Neuronal stem cell (in vitro differentiated cells): ENCODE results near the gene JAML.

Experiments used
- DNase-seq: peaks from one replicate; pipeline ENCODE4 v3.0.0-alpha.2; 2013; ENCODE audit warnings: low spot score
- H2AFZ ChIP-seq: one replicate; pipeline ENCODE4 v1.6.1; 2013; ENCODE audit warnings: mild to moderate bottlenecking, low read length, inconsistent platforms
- H2AK5ac ChIP-seq: 2 replicates; pipeline ENCODE4 v1.6.1; 2013; ENCODE audit warnings: low read depth, mild to moderate bottlenecking, inconsistent platforms, low read length, moderate library complexity, mixed read lengths
- H2BK120ac ChIP-seq: 2 replicates; pipeline ENCODE4 v1.6.1; 2013; ENCODE audit warnings: low read depth, mild to moderate bottlenecking, inconsistent platforms, low read length, moderate library complexity, mixed read lengths
- H2BK12ac ChIP-seq: one replicate; pipeline ENCODE4 v1.6.1; 2013; ENCODE audit warnings: low read length, inconsistent platforms
- H2BK15ac ChIP-seq: 2 replicates; pipeline ENCODE4 v1.6.1; 2013; ENCODE audit warnings: mild to moderate bottlenecking, low read length, inconsistent platforms, mixed read lengths
- H2BK5ac ChIP-seq: one replicate; pipeline ENCODE4 v1.6.1; 2013; ENCODE audit warnings: inconsistent platforms, mild to moderate bottlenecking, low read length, moderate library complexity
- H3K14ac ChIP-seq: one replicate; pipeline ENCODE4 v1.6.1; 2013; ENCODE audit warnings: low read length, inconsistent platforms
- H3K18ac ChIP-seq: 2 replicates; pipeline ENCODE4 v1.6.1; 2013; ENCODE audit warnings: low read length, inconsistent platforms
- H3K23ac ChIP-seq: 2 replicates; pipeline ENCODE4 v1.6.1; 2013; ENCODE audit warnings: low read depth, mild to moderate bottlenecking, mixed read lengths, low read length, inconsistent platforms; ENCODE audit not compliant: poor library complexity
- H3K27ac ChIP-seq: replicated peaks from 3 replicates; pipeline ENCODE4 v1.5.1; 2013; ENCODE audit warnings: low read length, inconsistent platforms
- H3K27me3 ChIP-seq, 3 experiments: 2 replicates each; pipeline ENCODE4 v1.6.1; 2013; ENCODE audit warnings: low read length in 3 of 3, mild to moderate bottlenecking in 2 of 3, inconsistent platforms in 1 of 3, low read depth in 1 of 3, mixed read lengths in 1 of 3, moderate library complexity in 1 of 3; ENCODE audit not compliant: control insufficient read depth in 3 of 3, insufficient read depth in 3 of 3
- H3K36me3 ChIP-seq, 2 donors: replicated peaks in 1 of 2; 2 replicates each; pipeline ENCODE4 v1.6.1; 2013; ENCODE audit warnings: low read length in 2 of 2; ENCODE audit not compliant: control insufficient read depth in 2 of 2, insufficient read depth in 2 of 2
- H3K4ac ChIP-seq: 2 replicates; pipeline ENCODE4 v1.6.1; 2013; ENCODE audit warnings: inconsistent platforms, mild to moderate bottlenecking, low read length, moderate library complexity
- H3K4me1 ChIP-seq, 2 donors: 1 replicate in 1 of 2; 2 replicates in 1 of 2; pipeline ENCODE4 v1.6.1; 2013; ENCODE audit warnings: low read length in 2 of 2, low read depth in 1 of 2; ENCODE audit not compliant: control insufficient read depth in 2 of 2, insufficient read depth in 1 of 2
- H3K4me2 ChIP-seq: one replicate; pipeline ENCODE4 v1.6.1; 2013; ENCODE audit warnings: mild to moderate bottlenecking, low read length, inconsistent platforms; ENCODE audit not compliant: insufficient read depth, poor library complexity, severe bottlenecking
- H3K4me3 ChIP-seq, 2 donors: 2 replicates each; pipeline ENCODE4 v1.5.1; 2013; ENCODE audit warnings: low read length in 2 of 2, mild to moderate bottlenecking in 2 of 2, inconsistent platforms in 1 of 2, moderate library complexity in 1 of 2
- H3K79me1 ChIP-seq: one replicate; pipeline ENCODE4 v1.6.1; 2013; ENCODE audit warnings: low read depth, mild to moderate bottlenecking, inconsistent platforms, low read length, moderate library complexity
- H3K9ac ChIP-seq: one replicate; pipeline ENCODE4 v1.6.1; 2013; ENCODE audit warnings: mild to moderate bottlenecking, low read depth, low read length, inconsistent platforms; ENCODE audit not compliant: poor library complexity
- H3K9me3 ChIP-seq, 2 donors: replicated peaks in 1 of 2; 2 replicates each; pipeline versions ENCODE3 to v1.6.1; 2013; ENCODE audit warnings: low read length in 2 of 2, mild to moderate bottlenecking in 2 of 2, inconsistent platforms in 1 of 2, low read depth in 1 of 2, mixed read lengths in 1 of 2, moderate library complexity in 1 of 2; ENCODE audit not compliant: control insufficient read depth in 2 of 2, insufficient read depth in 1 of 2
- H4K8ac ChIP-seq: one replicate; pipeline ENCODE4 v1.6.1; 2013; ENCODE audit warnings: low read depth, mild to moderate bottlenecking, inconsistent platforms, low read length, moderate library complexity
- H4K91ac ChIP-seq: one replicate; pipeline ENCODE4 v1.6.1; 2013; ENCODE audit warnings: low read length, low read depth, mild to moderate bottlenecking, inconsistent platforms; ENCODE audit not compliant: poor library complexity
- WGBS, 2 donors: extraction: QIAGEN DNeasy Blood & Tissue Kit; methylation state at CpG; one replicate each; pipeline ENCODE4 v1.1.7; 2013; ENCODE audit warnings: missing lambda C conversion rate in 2 of 2, mixed read lengths in 1 of 2; ENCODE audit not compliant: insufficient read length in 2 of 2, insufficient replicate concordance in 1 of 2; ENCODE audit errors: extremely low coverage in 2 of 2; 5-methylcytosine and 5-hydroxymethylcytosine counted together

The JAML gene

DNA sequence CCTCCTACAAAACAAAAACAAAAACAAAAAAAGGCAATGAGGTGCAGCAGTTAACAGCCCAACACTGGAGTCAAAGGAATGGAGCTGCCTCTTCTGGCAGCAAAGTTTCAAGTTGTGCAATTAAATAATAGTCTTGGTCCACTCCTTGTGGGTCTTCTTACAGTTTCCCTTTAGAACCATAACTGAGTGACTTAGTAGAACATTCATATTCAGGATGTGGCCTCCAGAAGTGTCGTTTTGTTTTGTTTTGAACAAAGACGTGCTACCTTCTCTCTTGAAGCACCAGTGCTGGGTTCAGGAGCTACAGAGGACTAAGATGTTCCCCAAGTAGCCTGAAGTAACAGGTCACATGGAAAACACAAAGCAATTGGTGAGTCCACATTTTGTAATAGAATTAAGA, 2.0 kb upstream of the JAML start:
- Histone ChIP-seq H3K9ac (no peak overlapping the region), H3K4ac (no peak overlapping the region), H3K4me3 (no peak overlapping the region), H3K14ac (no peak overlapping the region), H3K27ac (no peak overlapping the region), H2AFZ (no peak overlapping the region), H3K79me1 (no peaks in the 10 kb centered on the region), H3K23ac (no peak overlapping the region), H3K4me1 (no peaks in the 10 kb centered on the region), H2BK12ac (no peak overlapping the region), H4K8ac (no peak overlapping the region), H3K18ac (no peak overlapping the region), H2AK5ac (no peak overlapping the region), H3K36me3 (no peaks in the 10 kb centered on the region), H2BK15ac (no peak overlapping the region), H2BK5ac (no peak overlapping the region), H4K91ac (no peak overlapping the region), H2BK120ac (no peak overlapping the region), H3K9me3 (no peaks in the 10 kb centered on the region), H3K4me2 (no peak overlapping the region), H3K27me3 (peaks cover 0 to 5% (median 0%) of the 10 kb centered on the region in 3 experiments)
- no CpG with 5 or more reads among the region's 2 CpGs for WGBS, 2 donors
- no peak for DNase-seq

DNA sequence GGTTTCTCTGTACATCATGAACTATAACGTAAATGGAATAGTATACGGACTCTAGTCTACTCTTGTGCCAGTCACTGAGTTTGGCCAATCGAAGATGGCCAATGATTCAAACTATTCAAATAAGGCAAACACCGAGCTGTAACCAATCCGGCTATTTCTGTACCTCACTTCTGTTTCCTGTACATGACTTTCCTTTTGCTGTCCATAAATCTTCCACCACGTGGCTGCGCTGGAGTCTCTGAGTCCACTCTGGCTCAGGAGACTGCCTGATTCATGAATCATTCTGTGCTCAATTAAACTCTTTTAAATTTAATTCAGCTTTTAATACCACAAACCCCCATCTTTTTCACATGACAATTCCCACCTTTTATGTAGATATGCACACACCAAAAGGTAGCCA, 1.5 kb upstream of the JAML start:
- Histone ChIP-seq H3K9me3 (no peaks in the 10 kb centered on the region), H3K18ac (no peak overlapping the region)

DNA sequence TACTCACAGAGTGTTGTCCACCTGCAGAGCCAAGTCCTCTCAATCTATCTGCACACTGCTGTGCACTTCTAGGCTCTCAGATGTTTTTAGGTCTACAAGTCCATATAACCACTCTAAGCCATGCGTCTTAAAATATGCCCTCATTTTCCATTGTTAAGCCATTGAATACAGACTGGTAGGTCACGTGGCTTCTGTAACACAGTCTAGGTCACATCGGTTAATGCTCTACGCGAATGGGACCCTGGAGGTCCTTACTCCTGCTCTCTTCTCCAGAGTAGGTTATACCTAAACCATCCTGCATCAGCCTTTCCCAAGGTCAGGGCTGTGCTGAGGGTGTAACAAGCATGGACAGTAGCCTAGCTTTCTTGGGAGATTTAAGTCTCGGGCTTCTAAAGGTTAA, 819 bp downstream of the JAML start:
- H2BK5ac ChIP-seq, result no peak overlapping the region
- H2AK5ac ChIP-seq, result no peak overlapping the region
- no peak overlapping the region for H3K27ac ChIP-seq
- no peak overlapping the region for H3K23ac ChIP-seq
- H2BK120ac ChIP-seq, result no peak overlapping the region
- H2BK15ac ChIP-seq, result no peak overlapping the region
- no peak overlapping the region for H3K4ac ChIP-seq
- WGBS, 2 donors, result no CpG with 5 or more reads among the region's 6 CpGs
- peaks cover 0 to 16% (median 0%) of the 10 kb centered on the region in 3 experiments for H3K27me3 ChIP-seq
- no peaks in the 10 kb centered on the region for H3K36me3 ChIP-seq
- H3K9ac ChIP-seq, result no peak overlapping the region
- H2AFZ ChIP-seq, result no peak overlapping the region
- no peaks in the 10 kb centered on the region for H3K4me1 ChIP-seq
- H2BK12ac ChIP-seq, result no peak overlapping the region
- H3K14ac ChIP-seq, result no peak overlapping the region
- H3K79me1 ChIP-seq, result no peaks in the 10 kb centered on the region
- no peak overlapping the region for H4K91ac ChIP-seq
- no peak overlapping the region for H3K4me3 ChIP-seq
- H4K8ac ChIP-seq, result no peak overlapping the region
- no peaks in the 10 kb centered on the region for H3K9me3 ChIP-seq
- H3K18ac ChIP-seq, result no peak overlapping the region
- no peak overlapping the region for H3K4me2 ChIP-seq
- DNase-seq, result no peak

More for the DNA sequence above, 1.5 kb upstream of the JAML start:
- Histone ChIP-seq H2BK5ac (no peak overlapping the region), H4K8ac (no peak overlapping the region), H3K4me2 (no peak overlapping the region), H3K36me3 (no peaks in the 10 kb centered on the region), H3K79me1 (no peaks in the 10 kb centered on the region), H3K4ac (no peak overlapping the region), H3K23ac (no peak overlapping the region), H2AFZ (no peak overlapping the region), H2BK15ac (no peak overlapping the region), H2BK120ac (no peak overlapping the region), H3K4me3 (no peak overlapping the region), H2BK12ac (no peak overlapping the region), H3K4me1 (no peaks in the 10 kb centered on the region), H3K27ac (no peak overlapping the region), H3K27me3 (peaks cover 0 to 8% (median 0%) of the 10 kb centered on the region in 3 experiments), H3K9ac (no peak overlapping the region), H4K91ac (no peak overlapping the region), H3K14ac (no peak overlapping the region), H2AK5ac (no peak overlapping the region)
- no CpG with 5 or more reads among the region's 7 CpGs for WGBS, 2 donors
- DNase-seq, result no peak

- Histone ChIP-seq H3K4ac (no peak overlapping the region), H2AK5ac (no peak overlapping the region), H3K4me3 (no peak overlapping the region), H2BK5ac (no peak overlapping the region), H3K36me3 (no peaks in the 10 kb centered on the region), H3K9ac (no peak overlapping the region), H3K18ac (no peak overlapping the region), H3K23ac (no peak overlapping the region), H2BK12ac (no peak overlapping the region), H3K27me3 (peaks cover 0 to 16% (median 0%) of the 10 kb centered on the region in 3 experiments), H3K79me1 (no peaks in the 10 kb centered on the region), H3K4me2 (no peak overlapping the region), H4K8ac (no peak overlapping the region), H2AFZ (no peak overlapping the region), H4K91ac (no peak overlapping the region), H3K27ac (no peak overlapping the region), H3K4me1 (no peaks in the 10 kb centered on the region), H3K14ac (no peak overlapping the region), H3K9me3 (no peaks in the 10 kb centered on the region), H2BK15ac (no peak overlapping the region), H2BK120ac (no peak overlapping the region)
- no CpG with 5 or more reads among the region's 2 CpGs for WGBS, 2 donors
- DNase-seq, result no peak
These were observed 1.2 kb downstream of the JAML start for GRCh38 chr11:118223570-118223969.
